Measurements from ENCODE around the gene PTGR1. TPM values are rescaled to one million over a fixed set of nuclear protein-coding genes. Genes with fewer than 3 reads are reported as not detected.
"Not testable (repeated sequence)": the region's sequence is repeated elsewhere in the genome, so short reads cannot be mapped to it uniquely, and the experiment has no call there.

The PTGR1 gene
- total and polyA plus RNA-seq, 11 donors = 12.7 to 51.9 (median 37.4) TPM

DNA sequence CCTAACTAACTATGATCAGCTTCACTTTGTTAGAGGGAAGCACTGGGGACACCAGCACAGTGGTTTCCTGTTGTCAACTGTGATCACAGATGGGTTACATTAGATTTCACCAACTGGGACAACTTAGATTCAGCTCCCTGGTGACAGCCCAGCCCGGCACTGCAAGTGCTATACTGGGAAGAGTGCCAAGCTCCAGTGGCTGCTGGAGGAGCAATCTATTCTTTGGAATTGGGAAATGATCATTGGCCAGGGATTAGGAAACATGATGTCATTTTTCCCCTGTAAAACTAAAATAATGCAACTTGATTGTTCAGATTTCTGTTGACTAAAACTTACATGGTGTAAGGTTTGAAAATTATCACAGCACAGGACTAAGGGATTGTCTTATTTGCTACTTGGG, 33.2 kb downstream of the PTGR1 start:
- peak in 3 of 5 donors; percentile 25 to 49 (median 32) for DNase-seq
- 0 to 8% (median 2%) methylated on average over 1 of the region's 1 CpG for WGBS, 4 donors
- Histone ChIP-seq H3K27me3 (no peaks in the 10 kb centered on the region), H3K36me3 (peaks cover 8 to 98% (median 69%) of the 10 kb centered on the region in 9 donors), H3K9me3 (peaks cover 0 to 21% (median 7%) of the 10 kb centered on the region in 12 donors), H3K4me1 (peaks cover 0 to 7% (median 0%) of the 10 kb centered on the region in 12 donors), H3K4me3 (no peak overlapping the region), H3K27ac (no peak overlapping the region)
- TF ChIP-seq POLR2A (IDR thresholded peaks at IDR 0.05) (no peak), CTCF (IDR thresholded peaks at IDR 0.05) (no peak)
- ATAC-seq = peak in 3 of 4 donors; percentile 52 to 59 (median 54)
- intact Hi-C loops (cut with DNase I) = loop anchor here in 1 of 10 donors (5.0 kb wide), 1 partner anchor 39 kb away; the partner anchor contains the start of gene ZNF483

GRCh38 chr9:111561165-111561719, 38.2 kb downstream of the PTGR1 start:
- Histone ChIP-seq H3K9me3 (peaks cover 0 to 18% (median 0%) of the 10 kb centered on the region in 12 donors), H3K36me3 (peaks cover 0 to 54% (median 29%) of the 10 kb centered on the region in 9 donors), H3K27ac (no peak overlapping the region), H3K4me1 (peaks cover 0 to 3% (median 0%) of the 10 kb centered on the region in 12 donors), H3K4me3 (no peak overlapping the region), H3K27me3 (no peaks in the 10 kb centered on the region)
- ATAC-seq (no peak), DNase-seq (no peak)
- intact Hi-C loops (cut with DNase I) = no loop called here
- TF ChIP-seq CTCF (IDR thresholded peaks at IDR 0.05) = no peak
- no peak for TF ChIP-seq POLR2A (IDR thresholded peaks at IDR 0.05)

DNA sequence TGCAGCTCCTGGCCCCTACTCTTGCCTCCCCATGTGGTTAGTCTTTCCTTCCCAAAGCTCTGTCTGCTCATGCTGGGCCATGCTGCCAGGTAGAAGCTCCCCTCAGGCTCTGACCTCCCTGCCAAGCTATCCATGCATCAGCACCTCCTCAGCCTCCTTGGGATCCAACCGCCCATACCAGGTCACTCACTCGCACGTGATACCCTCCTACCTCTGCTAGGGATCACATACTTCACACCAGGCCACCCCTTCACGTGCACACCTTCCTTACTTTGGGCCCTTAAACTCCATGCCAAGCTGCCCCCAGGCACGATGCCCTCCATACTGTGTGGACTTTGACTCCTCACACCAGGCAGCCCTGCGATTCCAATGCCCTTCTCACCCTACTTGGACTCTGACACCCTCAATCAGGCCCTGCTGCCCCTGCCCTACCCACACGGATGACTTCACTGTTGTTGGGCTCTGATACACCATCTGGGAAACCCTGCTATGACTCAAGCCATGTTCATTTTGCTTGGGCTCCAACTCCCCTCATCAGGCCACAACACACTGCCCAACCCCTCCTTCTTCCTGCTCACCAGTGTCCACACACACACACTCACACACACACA, 40.3 kb downstream of the PTGR1 start:
- Histone ChIP-seq H3K4me1 (no peaks in the 10 kb centered on the region), H3K4me3 (no peak overlapping the region), H3K36me3 (peaks cover 0 to 44% (median 19%) of the 10 kb centered on the region in 9 donors), H3K27me3 (no peaks in the 10 kb centered on the region), H3K9me3 (peaks cover 0 to 37% (median 4%) of the 10 kb centered on the region in 12 donors), H3K27ac (no peak overlapping the region)
- 91 to 93% (median 92%) methylated on average over 7 of the region's 7 CpGs for WGBS, 4 donors
- intact Hi-C loops (cut with DNase I) = no loop called here
- ATAC-seq = peak in 1 of 4 donors; percentile 29
- DNase-seq = no peak
- TF ChIP-seq POLR2A (IDR thresholded peaks at IDR 0.05) (no peak), CTCF (IDR thresholded peaks at IDR 0.05) (no peak)

GRCh38 chr9:111555425-111555824, 44.0 kb downstream of the PTGR1 start:
- H3K9me3 ChIP-seq = peaks cover 0 to 74% (median 30%) of the 10 kb centered on the region in 12 donors
- intact Hi-C loops (cut with DNase I); H3K27me3 ChIP-seq; DNase-seq; ATAC-seq; H3K4me3 ChIP-seq; H3K4me1 ChIP-seq; H3K27ac ChIP-seq: not testable (repeated sequence)
- H3K36me3 ChIP-seq = peaks cover 0 to 51% (median under 1%) of the 10 kb centered on the region in 9 donors
- WGBS, 4 donors = 84 to 96% (median 88%) methylated on average over 2 of the region's 2 CpGs
